T47D (cell line): Measurements from ENCODE around the gene TOB1.

Source experiments
- DNase-seq, 2 experiments: peaks; one replicate each; pipeline versions ENCODE4 v3.0.0 to v3.0.0-alpha.2; 2011 to 2012; ENCODE audit warnings: low read depth in 1 of 2, low spot score in 1 of 2
- JUND ChIP-seq: IDR thresholded peaks from 2 replicates; pipeline ENCODE4 v1.6.1; 2012; ENCODE audit warnings: low read depth
- in situ Hi-C: cut with HindIII; loops from 2 replicates; pipeline ENCODE4 v1.10.0; 2016; ENCODE audit warnings: low sequenced_read_pairs, low pct_unique_long_range_greater_than_20kb

The TOB1 gene

GRCh38 chr17:50843150-50843905 is 22.8 kb downstream of the TOB1 start:
- DNase-seq: no peak
- no peak for TF ChIP-seq JUND
- in situ Hi-C loops: no loop called here

- TF ChIP-seq JUND: no peak
- in situ Hi-C loops: no loop called here
- DNase-seq: no peak
Observed at GRCh38 chr17:50842506-50843149, 23.5 kb downstream of the TOB1 start.

GRCh38 chr17:50841949-50842354 is 24.2 kb downstream of the TOB1 start:
- in situ Hi-C loops: no loop called here
- peak; percentile 89 to 91 for DNase-seq
- TF ChIP-seq JUND: no peak

- no peak for TF ChIP-seq JUND
- in situ Hi-C loops: no loop called here
Observed at GRCh38 chr17:50841277-50841948, 24.7 kb downstream of the TOB1 start.

GRCh38 chr17:50840311-50840851 is 25.8 kb downstream of the TOB1 start:
- no peak for DNase-seq
- no peak for TF ChIP-seq JUND
- in situ Hi-C loops: no loop called here

More at GRCh38 chr17:50841277-50841948, 24.7 kb downstream of the TOB1 start:
- DNase-seq: no peak

GRCh38 chr17:50839591-50840310 is 26.4 kb downstream of the TOB1 start:
- no peak for DNase-seq
- in situ Hi-C loops: no loop called here
- no peak for TF ChIP-seq JUND

GRCh38 chr17:50837980-50838954 is 27.9 kb downstream of the TOB1 start:
- no peak for DNase-seq
- in situ Hi-C loops: no loop called here
- no peak for TF ChIP-seq JUND

GRCh38 chr17:50837286-50837979 is 28.7 kb downstream of the TOB1 start:
- TF ChIP-seq JUND: no peak
- in situ Hi-C loops: no loop called here
- no peak for DNase-seq

GRCh38 chr17:50836826-50837225 is 29.3 kb downstream of the TOB1 start:
- in situ Hi-C loops: no loop called here
- DNase-seq: no peak
- no peak for TF ChIP-seq JUND

GRCh38 chr17:50835301-50836234 is 30.6 kb downstream of the TOB1 start, which contains the start of gene WFIKKN2:
TSS of gene WFIKKN2 (plus strand) at chr17:50835586. CDS start at chr17:50835938, 352 bp downstream.
- no peak for TF ChIP-seq JUND
- in situ Hi-C loops: no loop called here
- DNase-seq: no peak
